HepG2 (cell line): ENCODE measurements around the gene SMARCB1. TPM values are rescaled to one million over a fixed set of nuclear protein-coding genes. Genes with fewer than 3 reads are reported as not detected.

ENCODE experiments used
- ATAC-seq: fragments of 200-7000 bp; cut with Tn5 transposase; 3 replicates; pipeline ENCODE4 v1.9.1; 2020; ENCODE audit warnings: mild to moderate bottlenecking, moderate library complexity
- BruUV-seq: library from RNA; stranded (reverse); fragments of 400-500 nt; replicated peaks from 2 replicates; lab custom pipeline; 2021; lab: Mats Ljungman, UMichigan
- CTCF ChIA-PET: fragments of 300-600 bp; formaldehyde crosslinking; extraction: SDS; loops from one replicate; lab custom pipeline; 2021; ENCODE audit warnings: low total read pairs, inconsistent platforms, low intra/inter-chr PET ratio; lab: Yijun Ruan, JAX
- POLR2A ChIA-PET: fragments of 350-600 bp; sonication (Branson Sonifier 250); formaldehyde crosslinking; loops from one replicate; lab custom pipeline; 2020; ENCODE audit warnings: antibody characterized with exemption, inconsistent platforms; lab: Yijun Ruan, JAX
- DNase-seq: peaks from one replicate; pipeline ENCODE4 v3.0.0-alpha.2; 2015; ENCODE audit warnings: low spot score
- FAIRE-seq: peaks from 3 replicates; lab custom pipeline; 2011; peaks lifted over from hg19 to GRCh38; lab: Jason Lieb, UNC
- H2AFZ ChIP-seq: one replicate; pipeline ENCODE4 v1.6.1; 2011; ENCODE audit warnings: low read length, inconsistent platforms
- H3K27ac ChIP-seq: fragments of 300-600 bp; 3 replicates; pipeline ENCODE4 v1.8.0; 2011; ENCODE audit warnings: mixed run types, mild to moderate bottlenecking, mixed read lengths, low read length, inconsistent platforms; ENCODE audit not compliant: insufficient read depth; ENCODE audit errors: extremely low read length
- H3K27me3 ChIP-seq, 2 experiments: fragments of 200-600 bp in 1 of 2; 2 replicates in 1 of 2; 3 replicates in 1 of 2; pipeline versions ENCODE4 v1.6.0 to v1.8.0; 2011; ENCODE audit warnings: low read length in 2 of 2, mild to moderate bottlenecking in 2 of 2, moderate library complexity in 2 of 2, inconsistent platforms in 1 of 2; ENCODE audit not compliant: insufficient read depth in 2 of 2, control insufficient read depth in 1 of 2
- H3K36me3 ChIP-seq, 2 experiments: fragments of 200-600 bp in 1 of 2; replicated peaks in 1 of 2; 2 replicates in 1 of 2; 3 replicates in 1 of 2; pipeline versions ENCODE4 v1.5.1 to v1.8.0; 2011; ENCODE audit warnings: low read length in 2 of 2, inconsistent platforms in 1 of 2; ENCODE audit not compliant: insufficient read depth in 2 of 2, control insufficient read depth in 1 of 2
- H3K4me1 ChIP-seq: 2 replicates; pipeline ENCODE4 v1.5.1; 2012; ENCODE audit warnings: low read length, inconsistent platforms; ENCODE audit not compliant: insufficient read depth
- H3K4me2 ChIP-seq: 2 replicates; pipeline ENCODE4 v1.6.0; 2011; ENCODE audit warnings: low read depth, low read length, inconsistent platforms
- H3K4me3 ChIP-seq, 3 experiments: fragments of 200-600 bp in 1 of 3; sonication (generic), shearing (Covaris generic) in 1 of 3; replicated peaks in 1 of 3; 2 replicates each; pipeline ENCODE4 v1.5.1; 2011 to 2016; ENCODE audit warnings: low read length in 3 of 3, inconsistent platforms in 2 of 3, low read depth in 2 of 3, mild to moderate bottlenecking in 2 of 3, control low read depth in 1 of 3, mixed read lengths in 1 of 3; ENCODE audit not compliant: insufficient read depth in 1 of 3
- H3K79me2 ChIP-seq: one replicate; pipeline ENCODE4 v1.6.1; 2011; ENCODE audit warnings: low read length, inconsistent platforms; ENCODE audit not compliant: insufficient read depth
- H3K9ac ChIP-seq: 2 replicates; pipeline ENCODE4 v1.6.0; 2011; ENCODE audit warnings: mild to moderate bottlenecking, low read depth, low read length, inconsistent platforms; ENCODE audit not compliant: insufficient read depth
- H3K9me3 ChIP-seq: 2 replicates; pipeline ENCODE4 v1.5.1; 2012; ENCODE audit warnings: mild to moderate bottlenecking, low read length
- H4K20me1 ChIP-seq: 2 replicates; pipeline ENCODE4 v1.6.0; 2011; ENCODE audit warnings: inconsistent platforms, mild to moderate bottlenecking, low read length, moderate library complexity; ENCODE audit not compliant: insufficient read depth
- CCDC6 ChIP-seq: sonication (generic); formaldehyde crosslinking; IDR thresholded peaks from 2 replicates; pipeline ENCODE4 v1.8.1; 2022; ENCODE audit warnings: mild to moderate bottlenecking, missing genetic modification reagents, moderate library complexity
- ESRRA ChIP-seq: sonication (generic); formaldehyde crosslinking; IDR thresholded peaks from 2 replicates; pipeline ENCODE4 v1.5.1; 2020; ENCODE audit warnings: mild to moderate bottlenecking, low read depth, missing genetic modification reagents
- HNF4G ChIP-seq, 2 experiments: sonication (generic) in 1 of 2; formaldehyde crosslinking in 1 of 2; IDR thresholded peaks; 2 replicates each; pipeline versions ENCODE4 v1.4.0 to v1.6.1; 2011 to 2020; ENCODE audit warnings: borderline replicate concordance in 2 of 2, low read depth in 2 of 2, mild to moderate bottlenecking in 2 of 2, low read length in 1 of 2, missing genetic modification reagents in 1 of 2, moderate library complexity in 1 of 2
- PAF1 ChIP-seq: IDR thresholded peaks from 2 replicates; pipeline ENCODE4 v1.6.1; 2016; ENCODE audit warnings: missing genetic modification reagents, missing compliant biosample characterization
- ZFP36L1 ChIP-seq: sonication (generic); formaldehyde crosslinking; IDR thresholded peaks from 2 replicates; pipeline ENCODE4 v1.8.0; 2022; ENCODE audit warnings: mild to moderate bottlenecking, missing genetic modification reagents, moderate library complexity
- ZNF761 ChIP-seq: sonication (generic); formaldehyde crosslinking; conservative IDR thresholded peaks from 2 replicates; pipeline ENCODE4 v1.4.0; 2020; ENCODE audit warnings: mild to moderate bottlenecking, missing genetic modification reagents
- ZNF773 ChIP-seq: sonication (generic); formaldehyde crosslinking; IDR thresholded peaks from 2 replicates; pipeline ENCODE4 v1.4.0; 2020; ENCODE audit warnings: missing genetic modification reagents, borderline replicate concordance
- WGBS: methylation state at CpG from one replicate; pipeline ENCODE4 v1.1.6; 2017; ENCODE audit warnings: low lambda C conversion rate; 5-methylcytosine and 5-hydroxymethylcytosine counted together
- in situ Hi-C: cut with HindIII; loops from 2 replicates; pipeline ENCODE4 v1.10.0; 2017; ENCODE audit warnings: low pct_unique_long_range_greater_than_20kb; ENCODE audit not compliant: extremely low pct_ligation_motif_present
- intact Hi-C: fragments of 100-400 bp; cut with micrococcal nuclease; formaldehyde crosslinking; loops from one replicate; pipeline ENCODE4 v1.10.0; 2022; ENCODE audit not compliant: unreplicated experiment
- polyA plus RNA-seq, 8 experiments: library from polyadenylated mRNA; depleted of rRNA in 3 of 8; stranded (reverse) in 7 of 8; unstranded in 1 of 8; fragments of >200 nt; fragmentation: Illumina TruSeq in 4 of 8; extraction: Trizol in 4 of 8; gene quantifications; 2 replicates each; pipeline versions ENCODE4 v1.2.1 to v1.2.3, GENCODE V29; 2011 to 2016; ENCODE audit warnings: low read depth in 4 of 8, missing spikeins in 1 of 8, mixed read lengths in 1 of 8; ENCODE audit not compliant: insufficient read depth in 1 of 8
- total RNA-seq, 5 experiments: library from RNA; depleted of rRNA; stranded (reverse); fragments of >200 nt; fragmentation: Illumina TruSeq; extraction: Trizol; gene quantifications; 2 replicates each; pipeline ENCODE4 v1.2.3, GENCODE V29; 2016; ENCODE audit warnings: low read depth in 1 of 5
- TF ChIP-seq, protein P1 (sequence below): IDR thresholded peaks from 2 replicates; pipeline ENCODE4 v1.6.1; 2016

Gene SMARCB1
- total and polyA plus RNA-seq, 2 of the 13 experiments (the other 11 are each of a cell fraction or from before 2014, with no cell fraction given), result 74.0 to 166 TPM

DNA sequence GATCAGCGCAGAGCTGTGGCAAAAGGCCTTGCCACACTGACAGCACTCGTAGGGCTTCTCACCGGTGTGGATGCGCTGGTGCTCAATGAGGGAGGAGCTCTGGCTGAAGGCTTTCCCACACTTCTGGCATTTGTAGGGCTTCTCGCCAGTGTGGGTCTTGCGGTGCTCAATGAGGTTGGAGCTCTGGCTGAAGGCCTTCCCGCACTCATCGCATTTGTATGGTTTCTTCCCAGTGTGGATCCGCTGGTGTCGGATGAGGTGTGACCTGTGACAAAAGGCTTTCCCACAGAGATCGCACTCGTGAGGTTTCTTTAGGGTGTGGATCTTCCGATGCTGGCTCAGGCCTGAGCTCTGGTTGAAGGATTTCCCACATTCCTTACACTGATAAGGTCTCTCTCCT is 42.8 kb upstream of the SMARCB1 start:
- BruUV-seq, result no TSS peak
- DNase-seq (no peak), FAIRE-seq (no peak), ATAC-seq (no peak)
- H2AFZ ChIP-seq, result no peak overlapping the region
- TF ChIP-seq ZNF773 (CRISPR knock-in tag) (no peak), PAF1 (CRISPR knock-in tag) (no peak), HNF4G (IDR thresholded peaks at IDR 0.05; ENCODE audit: borderline replicate concordance, low read depth, low read length) (no peak), HNF4G (CRISPR knock-in tag; IDR thresholded peaks at IDR 0.05; ENCODE audit: borderline replicate concordance, low read depth) (no peak), ESRRA (CRISPR knock-in tag) (no peak), CCDC6 (CRISPR knock-in tag) (no peak), ZFP36L1 (CRISPR knock-in tag) (no peak), ZNF761 (no peak)
- TF ChIP-seq, protein P1, sequence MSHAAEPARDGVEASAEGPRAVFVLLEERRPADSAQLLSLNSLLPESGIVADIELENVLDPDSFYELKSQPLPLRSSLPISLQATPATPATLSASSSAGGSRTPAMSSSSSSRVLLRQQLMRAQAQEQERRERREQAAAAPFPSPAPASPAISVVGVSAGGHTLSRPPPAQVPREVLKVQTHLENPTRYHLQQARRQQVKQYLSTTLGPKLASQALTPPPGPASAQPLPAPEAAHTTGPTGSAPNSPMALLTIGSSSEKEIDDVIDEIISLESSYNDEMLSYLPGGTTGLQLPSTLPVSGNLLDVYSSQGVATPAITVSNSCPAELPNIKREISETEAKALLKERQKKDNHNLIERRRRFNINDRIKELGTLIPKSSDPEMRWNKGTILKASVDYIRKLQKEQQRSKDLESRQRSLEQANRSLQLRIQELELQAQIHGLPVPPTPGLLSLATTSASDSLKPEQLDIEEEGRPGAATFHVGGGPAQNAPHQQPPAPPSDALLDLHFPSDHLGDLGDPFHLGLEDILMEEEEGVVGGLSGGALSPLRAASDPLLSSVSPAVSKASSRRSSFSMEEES (CRISPR knock-in tag), result no peak
- no peaks in the 10 kb centered on the region for H3K9me3 ChIP-seq
- H3K36me3 ChIP-seq, result peaks cover 11 to 28% of the 10 kb centered on the region in 2 experiments; a peak in 3 of 5 replicates
- intact Hi-C loops (no loop called here), in situ Hi-C loops (no loop called here)
- H3K79me2 ChIP-seq, result peaks cover 1% of the 10 kb centered on the region
- ChIA-PET CTCF (no interaction called here), POLR2A (no interaction called here)
- 95% methylated on average over 11 of the region's 13 CpGs for WGBS
- no peak overlapping the region for H3K4me3 ChIP-seq
- no peak overlapping the region for H3K9ac ChIP-seq
- no peaks in the 10 kb centered on the region for H3K4me1 ChIP-seq
- no peaks in the 10 kb centered on the region for H3K27me3 ChIP-seq
- H3K27ac ChIP-seq, result no peak overlapping the region
- H3K4me2 ChIP-seq, result no peak overlapping the region
- H4K20me1 ChIP-seq, result no peaks in the 10 kb centered on the region
